Stimulated activated CD8-positive, alpha-beta memory T cell treated with anti-CD3 and anti-CD28 coated beads, Interleukin-2, amount 100 ng/mL, for 48 hours (primary cell): ENCODE measurements around the gene KLHL35.
"Not testable (repeated sequence)": the region's sequence is repeated elsewhere in the genome, so short reads cannot be mapped to it uniquely, and the experiment has no call there.

Experiments
- DNase-seq, 2 donors: peaks; one replicate each; pipeline ENCODE4 v3.0.0-alpha.2; 2020; ENCODE audit warnings: low read depth in 2 of 2

The KLHL35 gene

GRCh38 chr11:75388386-75389275, 44.4 kb downstream of the KLHL35 start:
- DNase-seq, result peak; percentile 40 to 49

GRCh38 chr11:75387736-75388294, 45.2 kb downstream of the KLHL35 start:
- DNase-seq, result no peak

DNA sequence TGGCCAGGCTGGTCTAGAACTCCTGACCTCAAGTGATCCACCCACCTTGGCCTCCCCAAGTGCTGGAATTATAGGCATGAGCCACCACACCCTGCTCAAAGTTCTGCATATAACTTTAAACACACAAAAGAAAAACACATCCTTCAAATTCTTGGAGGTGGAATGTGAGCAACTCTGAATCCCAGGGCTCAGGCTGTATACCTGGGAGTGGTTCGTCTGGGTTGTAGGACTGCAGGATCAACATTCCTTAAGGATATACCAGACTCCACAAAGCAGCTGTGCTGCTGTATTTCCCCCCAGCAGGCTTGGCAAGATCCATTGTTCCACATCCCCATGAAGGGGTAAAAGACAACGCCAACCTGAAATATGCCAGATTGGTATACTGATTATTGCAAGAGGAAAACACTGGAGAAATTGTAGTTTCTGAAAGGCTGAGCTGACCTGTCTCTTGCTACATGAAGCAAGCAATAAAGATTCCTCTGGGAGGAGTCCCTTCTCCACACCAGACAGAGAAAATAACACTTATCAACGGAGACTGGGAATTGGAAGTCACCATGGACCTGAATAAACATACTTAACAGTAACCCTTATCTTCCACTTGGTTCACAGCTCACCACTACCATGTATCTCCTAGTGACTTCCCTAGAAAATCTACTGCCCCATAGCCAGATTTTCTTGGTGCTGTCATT, 45.9 kb downstream of the KLHL35 start:
- no peak for DNase-seq

- DNase-seq, result peak; percentile 66 to 70
Observed at GRCh38 chr11:75384438-75385080, 48.4 kb downstream of the KLHL35 start.

DNA sequence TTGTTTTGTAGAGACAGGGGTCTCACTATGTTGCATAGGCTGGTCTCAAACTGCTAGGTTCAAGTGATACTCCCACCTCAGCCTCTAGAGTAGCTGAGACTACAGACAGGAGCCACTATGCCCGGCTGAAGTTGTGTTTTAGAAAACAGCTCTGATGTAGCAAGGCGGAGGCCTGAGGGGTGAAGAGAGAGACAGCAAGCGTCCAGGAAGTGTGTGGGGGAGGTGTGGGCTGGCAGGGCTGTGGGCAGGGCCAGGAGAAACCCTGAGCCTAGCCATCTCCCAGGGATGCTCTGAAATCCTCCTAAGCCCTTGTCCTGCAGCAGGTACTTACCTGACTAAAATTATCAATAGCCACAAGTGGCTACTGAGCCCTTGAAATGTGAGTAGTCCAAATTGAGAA, 49.8 kb downstream of the KLHL35 start:
- no peak for DNase-seq

DNA sequence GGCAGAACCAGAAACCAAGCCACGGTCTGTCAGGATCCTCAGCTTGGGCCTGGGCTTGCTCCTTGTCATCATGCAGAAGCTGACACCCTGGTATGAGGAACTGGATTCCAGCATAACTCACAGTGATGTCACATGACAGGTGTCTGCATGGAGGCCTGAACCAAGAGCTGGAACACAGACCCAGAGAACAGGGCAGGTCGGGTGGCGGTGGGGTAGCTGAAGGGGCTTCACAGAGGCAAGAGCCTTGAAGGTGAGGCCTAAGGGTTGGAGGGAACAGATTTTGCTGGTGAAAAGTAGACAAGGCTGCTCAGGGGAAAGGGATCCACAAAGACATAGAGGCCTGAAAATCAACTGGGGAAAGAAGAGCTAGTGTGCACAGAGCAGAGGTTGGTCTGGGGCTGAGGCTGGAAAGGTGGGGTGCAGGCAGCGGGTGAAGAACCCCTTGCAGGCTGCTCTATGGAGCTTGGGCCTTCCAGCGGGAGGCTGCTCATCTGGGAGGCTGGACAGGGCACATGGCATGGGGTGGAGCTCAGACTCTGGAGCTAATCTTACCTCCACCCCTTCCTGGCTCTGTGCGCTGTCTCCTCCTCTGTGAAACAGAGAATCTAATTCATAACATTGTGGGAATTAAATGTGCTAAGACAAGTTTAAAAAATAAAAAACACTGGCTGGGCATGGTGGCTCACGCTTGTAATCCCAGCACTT, 52.1 kb downstream of the KLHL35 start:
- DNase-seq, result no peak

DNA sequence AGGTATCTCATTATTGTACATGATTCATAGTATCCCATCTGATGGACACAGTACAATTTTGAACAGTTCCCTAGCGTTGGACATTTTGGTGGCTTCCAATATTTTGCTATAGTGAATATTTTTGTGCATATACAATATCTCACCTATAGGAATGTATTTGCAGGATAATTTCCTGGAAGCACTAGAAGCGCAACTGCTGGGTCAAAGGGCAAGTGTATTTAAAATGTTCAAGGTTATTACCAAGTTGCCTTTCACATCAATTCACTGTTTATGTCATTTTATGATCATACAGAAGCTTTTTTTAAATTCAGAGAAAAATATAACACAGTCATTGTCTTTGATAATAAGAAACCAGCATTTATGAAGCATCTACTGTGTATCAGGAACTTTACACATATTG, 52.8 kb downstream of the KLHL35 start:
- no peak for DNase-seq

GRCh38 chr11:75378776-75379175, 54.2 kb downstream of the KLHL35 start:
- not testable (repeated sequence) for DNase-seq

GRCh38 chr11:75376175-75376574, 56.8 kb downstream of the KLHL35 start:
- DNase-seq, result no peak

GRCh38 chr11:75375626-75376025, 57.4 kb downstream of the KLHL35 start:
- no peak for DNase-seq

DNA sequence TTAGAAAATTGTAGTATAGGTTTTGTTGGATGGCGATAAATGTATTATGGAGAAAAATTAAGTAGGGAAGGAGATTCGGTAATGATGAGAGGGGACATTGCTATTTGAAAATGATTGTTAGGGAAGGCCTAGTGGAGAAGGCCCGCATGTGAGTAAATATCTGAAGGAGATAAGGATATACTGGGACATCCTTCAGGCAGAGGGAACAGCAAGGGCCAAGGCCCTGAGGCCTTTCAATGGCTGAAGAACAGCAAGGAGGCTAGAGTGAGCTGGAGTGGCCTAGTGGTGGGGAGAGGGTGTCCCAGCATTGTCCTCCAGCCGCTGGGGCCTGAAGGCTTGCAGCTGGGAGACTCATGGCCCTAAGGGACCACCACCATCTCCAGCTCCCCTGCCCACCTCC, 58.4 kb downstream of the KLHL35 start:
- DNase-seq, result no peak

DNA sequence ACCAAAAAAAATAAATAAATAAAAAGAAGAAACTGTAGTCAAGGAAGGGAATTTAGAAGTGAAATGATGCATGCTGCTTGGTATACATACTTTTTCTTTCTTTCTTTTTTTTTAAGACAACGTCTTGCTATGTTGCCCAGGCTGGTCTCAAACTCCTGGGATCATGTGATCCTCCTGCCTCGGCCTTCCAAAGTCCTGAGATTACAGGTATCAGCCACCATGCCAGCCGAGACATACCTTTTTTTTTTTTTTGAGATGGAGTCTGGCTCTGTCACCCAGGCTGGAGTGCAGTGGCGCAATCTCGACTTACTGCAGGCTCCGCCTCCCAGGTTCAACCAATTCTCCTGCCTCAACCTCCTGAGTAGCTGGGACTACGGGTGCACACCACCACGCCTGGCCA, 59.8 kb downstream of the KLHL35 start:
- no peak for DNase-seq
